Stimulated activated naive B cell treated with anti-CD40 and anti-IgM and Interleukin-4, amounts not matched to agents 10 μg/mL and 1 μg/mL and 100 μg/mL, for 72 hours (primary cell): ENCODE results near the gene ZFP37.

ENCODE experiments used
- ATAC-seq, 2 donors: fragments of 150-1000 bp; cut with Tn5 transposase; replicated peaks; 2 replicates each; pipeline ENCODE4 v1.10.0; 2021; ENCODE audit warnings: moderate library complexity in 1 of 2
- DNase-seq: peaks from one replicate; pipeline ENCODE4 v3.0.0; 2021
- H3K27ac Mint-ChIP-seq: one replicate; pipeline ENCODE4 v1.8.0; 2022; ENCODE audit warnings: mild to moderate bottlenecking, mixed read lengths
- H3K27me3 Mint-ChIP-seq, 2 donors: one replicate each; pipeline ENCODE4 v1.8.0; 2022; ENCODE audit warnings: mixed read lengths in 2 of 2
- H3K36me3 Mint-ChIP-seq, 2 donors: one replicate each; pipeline ENCODE4 v1.8.0; 2022; ENCODE audit warnings: mixed read lengths in 2 of 2, mild to moderate bottlenecking in 1 of 2
- H3K4me1 Mint-ChIP-seq, 2 donors: one replicate each; pipeline ENCODE4 v1.8.0; 2022; ENCODE audit warnings: mixed read lengths in 2 of 2, mild to moderate bottlenecking in 1 of 2
- H3K4me3 Mint-ChIP-seq, 2 donors: one replicate each; pipeline ENCODE4 v1.8.0; 2022; ENCODE audit warnings: mild to moderate bottlenecking in 2 of 2, mixed read lengths in 2 of 2, moderate library complexity in 1 of 2
- H3K9me3 Mint-ChIP-seq, 2 donors: one replicate each; pipeline ENCODE4 v1.8.0; 2022; ENCODE audit warnings: mixed read lengths in 2 of 2, mild to moderate bottlenecking in 1 of 2

The ZFP37 gene

GRCh38 chr9:113026200-113026599 is 30.3 kb downstream of the ZFP37 start:
- no peak for ATAC-seq
- DNase-seq = no peak
- Mint-ChIP-seq H3K4me3 (no peak overlapping the region), H3K9me3 (peaks cover 22 to 28% of the 10 kb centered on the region in 2 donors), H3K4me1 (no peaks in the 10 kb centered on the region), H3K36me3 (peaks cover 11 to 25% of the 10 kb centered on the region in 2 donors), H3K27me3 (peaks cover 10 to 20% of the 10 kb centered on the region in 2 donors), H3K27ac (no peak overlapping the region)

DNA sequence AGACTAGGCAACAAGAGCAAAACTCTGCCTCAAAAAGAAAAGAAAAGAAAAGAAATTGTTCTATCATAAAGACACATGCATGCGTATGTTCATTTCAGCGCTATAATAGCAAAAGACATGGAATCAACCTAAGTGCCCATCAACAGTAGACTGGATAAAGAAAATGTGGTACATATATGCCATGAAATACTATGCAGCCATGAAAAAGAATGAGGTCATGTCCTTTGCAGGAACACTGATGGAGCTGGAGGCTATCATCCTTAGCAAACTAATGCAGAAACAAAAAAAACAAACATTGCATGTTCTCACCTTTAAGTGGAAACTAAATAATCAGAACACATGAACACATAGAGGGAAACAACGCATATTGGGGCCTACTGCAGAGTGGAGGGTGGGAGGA is 38.3 kb downstream of the ZFP37 start:
- Mint-ChIP-seq H3K4me3 (no peak overlapping the region), H3K4me1 (peaks cover 0 to 4% of the 10 kb centered on the region in 2 donors), H3K36me3 (peaks cover 6 to 7% of the 10 kb centered on the region in 2 donors), H3K27me3 (peaks cover 3 to 17% of the 10 kb centered on the region in 2 donors), H3K27ac (no peak overlapping the region), H3K9me3 (peaks cover 18 to 33% of the 10 kb centered on the region in 2 donors)
- DNase-seq = no peak
- no peak for ATAC-seq

DNA sequence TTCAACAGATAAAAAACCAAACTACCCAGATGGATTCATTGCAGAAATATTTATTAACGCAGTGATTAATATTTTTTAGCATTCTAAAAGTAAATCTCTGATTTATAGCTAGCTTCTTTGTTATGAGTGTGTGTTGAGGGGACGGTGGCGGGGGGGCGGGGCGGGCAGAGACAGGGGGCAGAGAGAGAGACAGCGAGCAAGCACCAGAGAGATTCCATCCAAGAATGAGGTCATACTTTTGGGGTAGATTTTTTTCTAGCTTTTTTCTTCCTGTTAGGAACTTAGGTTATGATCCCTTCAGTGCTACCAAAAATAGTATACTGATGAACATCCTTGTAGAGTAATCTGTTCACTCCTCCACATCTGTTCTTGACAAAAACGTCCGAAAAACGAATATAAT is 44.0 kb downstream of the ZFP37 start:
- H3K4me1 Mint-ChIP-seq = peaks cover 4 to 12% of the 10 kb centered on the region in 2 donors
- DNase-seq (no peak), ATAC-seq (no peak)
- no peak overlapping the region for H3K27ac Mint-ChIP-seq
- H3K4me3 Mint-ChIP-seq = no peak overlapping the region
- H3K27me3 Mint-ChIP-seq = peaks cover 14 to 49% of the 10 kb centered on the region in 2 donors
- peaks cover 4 to 25% of the 10 kb centered on the region in 2 donors for H3K36me3 Mint-ChIP-seq
- H3K9me3 Mint-ChIP-seq = peaks cover 13 to 20% of the 10 kb centered on the region in 2 donors

GRCh38 chr9:113011911-113012381 is 44.6 kb downstream of the ZFP37 start, which contains the start of gene ZNF883:
ZNF883 (minus strand) TSS chr9:113012192.
- H3K27ac Mint-ChIP-seq = peak within 1 kb of the TSS; percentile 70
- peak; percentile 83 to 88 for ATAC-seq

DNA sequence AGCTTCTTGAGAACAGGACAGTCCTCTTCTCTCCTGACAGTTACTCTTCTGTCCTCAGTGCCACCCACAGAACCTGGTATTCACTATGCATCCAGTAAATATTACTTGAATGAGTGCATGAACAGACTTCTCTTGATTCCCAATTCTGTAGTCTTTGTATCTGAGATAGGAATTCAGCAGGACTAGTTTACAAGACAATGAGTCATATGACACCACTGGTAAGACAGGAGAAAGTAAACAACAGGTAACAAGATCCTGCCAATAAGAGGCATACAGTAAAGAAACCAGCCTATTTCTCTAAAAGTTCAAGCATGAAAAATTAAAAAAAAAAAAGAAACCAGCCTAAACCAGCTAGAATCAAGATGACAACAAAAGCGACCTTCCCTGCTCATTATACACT is 50.7 kb downstream of the ZFP37 start:
- no peaks in the 10 kb centered on the region for H3K4me1 Mint-ChIP-seq
- H3K27me3 Mint-ChIP-seq = peaks cover 3 to 12% of the 10 kb centered on the region in 2 donors
- no peak for ATAC-seq
- H3K4me3 Mint-ChIP-seq = no peak overlapping the region
- H3K36me3 Mint-ChIP-seq = peaks cover 15 to 46% of the 10 kb centered on the region in 2 donors
- no peak for DNase-seq
- peaks cover 25 to 37% of the 10 kb centered on the region in 2 donors for H3K9me3 Mint-ChIP-seq
- no peak overlapping the region for H3K27ac Mint-ChIP-seq

More at GRCh38 chr9:113011911-113012381, 44.6 kb downstream of the ZFP37 start, which contains the start of gene ZNF883:
- Mint-ChIP-seq H3K4me3 (peak within 1 kb of the TSS; percentile 86 to 91), H3K4me1 (peaks cover 4 to 12% of the 10 kb centered on the region in 2 donors), H3K36me3 (peaks cover 4 to 30% of the 10 kb centered on the region in 2 donors), H3K27me3 (peaks cover 14 to 49% of the 10 kb centered on the region in 2 donors), H3K9me3 (peaks cover 13 to 19% of the 10 kb centered on the region in 2 donors)
- DNase-seq = peak; percentile 23

DNA sequence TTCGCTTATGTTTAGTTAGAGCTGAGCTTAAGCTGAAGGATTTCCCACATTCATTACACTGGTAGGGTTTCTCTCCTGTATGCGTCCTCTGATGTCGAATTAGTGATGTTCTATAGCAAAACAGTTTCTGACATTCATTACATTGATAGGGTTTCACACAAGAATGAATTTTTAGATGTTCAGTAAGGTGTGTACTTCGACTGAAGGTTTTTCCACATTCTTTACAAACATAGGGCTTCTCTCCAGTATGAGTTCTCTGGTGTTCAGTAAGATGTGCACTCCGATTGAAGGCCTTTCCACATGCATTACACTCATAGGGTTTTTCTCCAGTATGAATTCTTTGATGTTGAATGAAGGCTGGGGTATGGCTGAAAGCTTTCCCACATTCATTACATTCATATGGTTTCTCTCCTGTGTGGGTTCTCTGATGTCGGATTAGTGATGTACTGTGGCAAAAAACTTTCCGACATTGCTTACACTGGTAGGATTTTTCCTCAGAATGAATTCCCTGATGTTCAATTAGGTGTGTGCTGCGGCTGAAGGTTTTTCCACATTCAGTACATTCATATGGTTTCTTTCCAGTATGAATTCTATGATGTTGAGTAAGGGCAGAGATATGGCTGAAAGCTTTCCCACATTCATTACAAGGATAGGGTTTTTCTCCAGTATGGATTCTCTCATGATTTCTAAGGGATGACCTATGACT is 59.1 kb downstream of the ZFP37 start:
- Mint-ChIP-seq H3K9me3 (peaks cover 42 to 54% of the 10 kb centered on the region in 2 donors), H3K27ac (no peak overlapping the region), H3K36me3 (peaks cover 30 to 63% of the 10 kb centered on the region in 2 donors), H3K27me3 (peaks cover 0 to 11% of the 10 kb centered on the region in 2 donors), H3K4me1 (no peaks in the 10 kb centered on the region), H3K4me3 (no peak overlapping the region)
- ATAC-seq = no peak
- DNase-seq = no peak
